Mucosa of rectum (tissue), 2 donors: Measurements from ENCODE around the gene CLDN22.

Experiments
- H3K27ac ChIP-seq, 2 donors: one replicate each; pipeline ENCODE4 v1.7.0; 2013; ENCODE audit warnings: inconsistent platforms in 2 of 2, low read depth in 2 of 2, low read length in 2 of 2
- H3K27me3 ChIP-seq, 2 donors: one replicate each; pipeline ENCODE4 v1.7.0; 2013; ENCODE audit warnings: low read length in 2 of 2; ENCODE audit not compliant: control insufficient read depth in 2 of 2, insufficient read depth in 2 of 2
- H3K36me3 ChIP-seq, 2 donors: one replicate each; pipeline ENCODE4 v1.7.0; 2013; ENCODE audit warnings: low read length in 2 of 2; ENCODE audit not compliant: control insufficient read depth in 2 of 2, insufficient read depth in 2 of 2
- H3K4me1 ChIP-seq, 2 donors: one replicate each; pipeline ENCODE4 v1.7.0; 2013; ENCODE audit warnings: low read length in 2 of 2, mild to moderate bottlenecking in 1 of 2; ENCODE audit not compliant: control insufficient read depth in 2 of 2, insufficient read depth in 2 of 2
- H3K4me3 ChIP-seq, 2 donors: one replicate each; pipeline ENCODE4 v1.7.0; 2013; ENCODE audit warnings: low read length in 2 of 2
- H3K9ac ChIP-seq, 2 donors: one replicate each; pipeline ENCODE4 v1.7.0; 2013; ENCODE audit warnings: low read length in 2 of 2, low read depth in 1 of 2, mild to moderate bottlenecking in 1 of 2
- H3K9me3 ChIP-seq, 2 donors: one replicate each; pipeline ENCODE4 v1.7.0; 2013; ENCODE audit warnings: low read length in 2 of 2; ENCODE audit not compliant: control insufficient read depth in 2 of 2
- donor health status: healthy.
- donor health status: Normal muscosa, but diverticular disease.

The CLDN22 gene

GRCh38 chr4:183320211-183321059, at the start of gene CLDN22:
CLDN22 (minus strand) TSS chr4:183320276; CDS start chr4:183320218, 58 bp downstream.
- H3K4me1 ChIP-seq = no peaks in the 10 kb centered on the region
- H3K4me3 ChIP-seq = no peak within 1 kb of the TSS
- H3K9me3 ChIP-seq = no peaks in the 10 kb centered on the region
- no peak within 1 kb of the TSS for H3K9ac ChIP-seq
- no peaks in the 10 kb centered on the region for H3K36me3 ChIP-seq
- H3K27me3 ChIP-seq = no peaks in the 10 kb centered on the region
- no peak within 1 kb of the TSS for H3K27ac ChIP-seq

DNA sequence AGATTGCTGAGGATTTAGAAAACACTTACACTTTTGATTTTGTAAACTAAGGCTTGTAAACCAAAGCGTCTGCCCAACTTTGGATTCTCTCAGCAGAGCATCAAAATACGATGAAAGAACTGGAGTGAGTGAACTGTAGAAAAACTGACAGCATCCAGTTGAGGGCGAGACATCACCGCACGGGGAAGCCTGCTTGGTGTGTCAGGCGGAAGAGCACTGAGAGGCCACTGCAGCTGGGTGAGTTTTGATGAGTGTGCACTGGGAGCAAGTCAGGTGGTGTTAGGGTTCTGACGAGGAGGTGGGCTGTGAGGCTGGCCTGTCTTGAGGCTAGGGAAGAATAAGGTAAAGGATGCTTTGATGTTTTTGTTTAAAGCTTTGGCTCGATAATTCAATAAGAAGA, 49.0 kb upstream of the CLDN22 start:
- H3K27me3 ChIP-seq = no peaks in the 10 kb centered on the region
- H3K9ac ChIP-seq = no peak overlapping the region
- H3K27ac ChIP-seq = no peak overlapping the region
- no peaks in the 10 kb centered on the region for H3K36me3 ChIP-seq
- H3K4me3 ChIP-seq = no peak overlapping the region
- no peaks in the 10 kb centered on the region for H3K4me1 ChIP-seq
- H3K9me3 ChIP-seq = no peaks in the 10 kb centered on the region

- Histone ChIP-seq H3K27ac (no peak overlapping the region), H3K9me3 (no peaks in the 10 kb centered on the region), H3K4me3 (no peak overlapping the region), H3K9ac (no peak overlapping the region), H3K4me1 (no peaks in the 10 kb centered on the region), H3K27me3 (no peaks in the 10 kb centered on the region), H3K36me3 (no peaks in the 10 kb centered on the region)
These were observed 46.2 kb upstream of the CLDN22 start for GRCh38 chr4:183366206-183366835.

- Histone ChIP-seq H3K4me1 (no peaks in the 10 kb centered on the region), H3K9ac (no peak overlapping the region), H3K27ac (no peak overlapping the region), H3K27me3 (no peaks in the 10 kb centered on the region), H3K4me3 (no peak overlapping the region), H3K36me3 (no peaks in the 10 kb centered on the region), H3K9me3 (no peaks in the 10 kb centered on the region)
These were observed 43.9 kb upstream of the CLDN22 start for GRCh38 chr4:183364025-183364424.

DNA sequence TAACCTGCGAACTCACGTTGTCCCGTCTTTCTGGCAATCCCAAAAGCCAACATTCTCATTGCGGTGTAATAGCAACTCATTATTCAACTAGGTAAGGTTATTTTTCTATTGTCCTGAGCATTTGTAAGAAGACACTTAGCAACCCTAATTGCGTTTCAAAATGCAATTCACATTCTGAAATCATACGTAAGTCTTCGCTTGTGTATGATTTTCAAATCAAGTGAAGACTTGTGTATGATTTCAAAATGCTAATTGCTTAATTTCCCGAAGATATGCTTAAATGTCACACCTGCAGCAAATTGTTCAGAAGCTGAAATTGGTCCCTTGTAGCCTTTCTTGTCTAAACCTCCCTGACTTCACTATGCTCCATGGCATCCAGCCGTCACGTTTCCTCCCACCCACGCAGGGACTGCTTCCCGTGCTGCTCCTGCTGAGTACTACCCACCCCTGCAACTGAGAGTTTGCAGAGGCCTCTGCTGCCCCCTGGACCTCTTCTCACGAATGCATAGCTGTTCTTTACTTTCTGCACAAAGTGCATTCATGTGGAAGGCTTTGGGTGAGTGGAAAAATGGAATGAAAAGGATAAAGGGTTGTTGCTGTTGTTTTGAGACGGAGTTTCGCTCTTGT, 43.0 kb upstream of the CLDN22 start:
- H3K9me3 ChIP-seq = no peaks in the 10 kb centered on the region
- H3K36me3 ChIP-seq = no peaks in the 10 kb centered on the region
- H3K27me3 ChIP-seq = no peaks in the 10 kb centered on the region
- H3K27ac ChIP-seq = no peak overlapping the region
- no peak overlapping the region for H3K4me3 ChIP-seq
- H3K9ac ChIP-seq = no peak overlapping the region
- no peaks in the 10 kb centered on the region for H3K4me1 ChIP-seq

- Histone ChIP-seq H3K9ac (no peak overlapping the region), H3K36me3 (no peaks in the 10 kb centered on the region), H3K4me1 (no peaks in the 10 kb centered on the region), H3K4me3 (no peak overlapping the region), H3K9me3 (no peaks in the 10 kb centered on the region), H3K27me3 (no peaks in the 10 kb centered on the region), H3K27ac (no peak overlapping the region)
These were observed 42.0 kb upstream of the CLDN22 start for GRCh38 chr4:183362036-183362435.

- Histone ChIP-seq H3K4me1 (no peaks in the 10 kb centered on the region), H3K4me3 (no peak overlapping the region), H3K36me3 (no peaks in the 10 kb centered on the region), H3K9ac (no peak overlapping the region), H3K9me3 (no peaks in the 10 kb centered on the region), H3K27ac (no peak overlapping the region), H3K27me3 (no peaks in the 10 kb centered on the region)
These were observed 40.3 kb upstream of the CLDN22 start for GRCh38 chr4:183360161-183360919.

DNA sequence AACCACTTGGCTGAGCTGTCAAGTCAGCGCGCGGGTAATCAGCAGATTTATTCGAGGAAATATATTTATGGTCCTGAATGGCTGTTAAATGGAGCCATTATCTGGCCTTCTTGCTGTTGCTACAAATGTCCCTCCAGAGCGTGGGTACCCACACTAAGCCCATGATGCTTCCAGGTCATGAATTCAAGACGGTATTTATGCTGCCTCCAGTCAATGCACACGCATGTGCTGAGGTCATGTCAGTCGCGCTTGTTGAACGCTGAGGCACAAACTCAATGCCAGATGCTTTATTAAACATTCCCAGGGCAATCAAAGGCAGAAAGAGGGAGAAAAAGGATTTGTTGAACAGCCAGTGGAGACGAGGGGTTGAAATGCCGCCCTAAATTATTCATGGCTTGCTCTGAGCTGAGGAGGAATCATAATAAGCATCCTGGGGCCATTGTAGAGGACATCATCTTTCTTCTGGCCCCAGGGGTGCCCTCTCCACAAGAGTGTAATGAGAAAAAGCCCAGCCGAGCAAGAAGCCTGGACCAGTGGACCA, 38.2 kb upstream of the CLDN22 start:
- Histone ChIP-seq H3K4me1 (no peaks in the 10 kb centered on the region), H3K9me3 (no peaks in the 10 kb centered on the region), H3K27ac (no peak overlapping the region), H3K4me3 (no peak overlapping the region), H3K27me3 (no peaks in the 10 kb centered on the region), H3K9ac (no peak overlapping the region), H3K36me3 (no peaks in the 10 kb centered on the region)

DNA sequence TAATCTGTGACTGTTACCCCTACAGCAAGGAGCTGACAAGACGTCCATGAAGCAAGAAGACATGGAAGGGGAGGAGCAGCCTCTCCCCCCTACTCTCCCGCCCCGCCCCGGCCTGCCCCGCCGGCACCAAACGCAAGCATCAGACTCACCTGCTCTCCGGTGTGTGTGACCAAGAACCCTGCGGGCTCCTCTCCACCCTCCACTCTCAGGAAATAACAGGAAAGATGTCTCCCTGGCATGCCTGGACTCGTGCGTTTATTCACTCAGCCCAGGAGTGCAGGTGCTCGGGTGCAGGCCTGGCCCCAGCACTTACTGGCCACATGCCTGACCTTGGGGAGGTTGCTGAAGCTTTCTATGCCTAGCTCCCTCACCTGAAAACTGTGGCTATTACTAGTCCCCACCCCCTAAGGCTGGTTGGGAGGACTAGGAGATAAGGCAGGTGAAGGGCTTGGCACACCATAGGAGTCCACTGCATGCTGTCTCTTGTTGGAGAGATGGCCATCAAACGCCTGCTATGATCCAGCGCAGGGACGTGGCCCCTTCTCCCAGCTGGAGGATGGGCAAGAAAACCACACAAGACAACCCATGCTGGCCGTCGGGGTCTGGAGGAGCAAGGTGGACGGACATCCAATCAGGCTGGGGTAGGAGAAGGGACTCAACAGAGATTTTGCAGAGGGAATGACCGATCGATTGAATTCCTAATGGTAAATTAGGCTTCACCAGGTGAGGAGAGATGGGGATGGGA, 37.0 kb upstream of the CLDN22 start:
- Histone ChIP-seq H3K36me3 (no peaks in the 10 kb centered on the region), H3K4me3 (no peak overlapping the region), H3K27ac (no peak overlapping the region), H3K27me3 (no peaks in the 10 kb centered on the region), H3K4me1 (no peaks in the 10 kb centered on the region), H3K9me3 (no peaks in the 10 kb centered on the region), H3K9ac (no peak overlapping the region)
